Activated CD8-positive, alpha-beta memory T cell treated with anti-CD3 and anti-CD28 coated beads for 48 hours (primary cell): ENCODE measurements around the gene KIF22.
"Not testable (repeated sequence)": the region's sequence is repeated elsewhere in the genome, so short reads cannot be mapped to it uniquely, and the experiment has no call there.

ENCODE experiments used
- DNase-seq, 3 experiments: peaks; one replicate each; pipeline ENCODE4 v3.0.0-alpha.2; 2020; ENCODE audit warnings: low read depth in 2 of 3, low spot score in 2 of 3

Gene KIF22

DNA sequence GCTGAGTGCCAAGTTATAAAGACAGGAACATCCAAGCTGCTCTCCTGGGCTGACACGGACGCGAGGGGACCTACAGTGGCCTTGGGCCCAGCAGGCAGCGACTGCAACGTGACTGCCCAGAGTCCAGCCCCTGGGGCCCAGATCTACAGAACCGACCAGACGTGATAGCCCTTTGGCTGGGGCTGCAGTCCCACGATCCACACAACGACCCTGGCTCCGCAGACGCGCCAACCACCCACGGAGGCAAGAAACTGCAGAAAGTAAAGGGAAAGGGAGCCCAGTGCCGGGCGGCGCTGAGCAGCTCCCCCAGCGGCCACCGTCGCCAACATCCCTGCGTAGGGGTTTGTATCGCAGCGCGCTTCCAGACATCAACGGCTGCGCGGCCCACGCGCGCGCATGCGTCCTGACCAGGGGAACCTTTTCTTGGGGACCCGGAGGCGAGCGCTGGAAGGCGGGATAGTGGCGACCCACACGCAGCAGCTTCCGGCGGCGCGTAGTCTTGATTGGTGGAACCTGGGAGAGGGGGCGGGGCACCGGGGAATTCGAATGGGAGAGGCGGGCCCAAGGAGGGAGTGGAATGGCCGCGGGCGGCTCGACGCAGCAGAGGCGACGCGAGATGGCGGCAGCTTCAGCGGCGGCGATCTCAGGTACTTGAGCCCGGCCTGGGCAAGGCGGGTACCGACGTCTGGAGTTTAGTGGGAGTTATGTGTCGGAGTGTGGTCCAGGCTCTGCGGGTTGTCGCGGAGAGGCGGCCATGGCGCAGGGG lies at the start of gene KIF22:
KIF22 (plus strand) TSS at position 569 of the 766 bp plus-strand sequence; CDS start at position 578, 9 bp downstream.
- DNase-seq, result peak; percentile 99 to 100 (median 100)

DNA sequence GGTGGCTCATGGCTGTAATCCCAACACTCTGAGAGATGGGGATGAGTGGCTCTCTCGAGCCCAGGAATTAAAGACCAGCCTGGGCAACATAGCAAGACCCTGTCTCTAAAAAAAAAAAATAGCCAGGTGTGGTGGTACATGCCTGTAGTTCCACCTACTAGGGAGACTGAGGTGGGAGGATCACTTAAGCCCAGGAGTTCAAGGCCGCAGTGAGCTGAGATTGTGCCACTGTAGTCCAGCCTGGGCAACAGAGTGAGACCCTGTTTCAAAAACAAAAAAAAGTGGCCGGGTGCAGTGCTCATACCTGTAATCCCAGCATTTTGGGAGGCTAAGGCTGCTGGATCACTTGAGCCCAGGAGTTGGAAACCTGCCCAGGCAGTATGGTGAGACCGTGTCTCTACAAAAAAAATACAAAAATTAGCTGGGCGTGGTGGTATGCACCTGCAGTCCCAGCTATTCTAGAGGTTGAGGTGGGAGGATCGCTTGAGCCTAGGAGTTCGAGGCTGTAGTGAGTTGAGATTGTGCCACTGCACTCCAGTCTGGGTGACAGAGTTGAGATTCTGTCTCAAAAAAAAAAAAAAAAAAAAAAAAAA lies 47.8 kb upstream of the KIF22 start:
- no peak for DNase-seq

DNA sequence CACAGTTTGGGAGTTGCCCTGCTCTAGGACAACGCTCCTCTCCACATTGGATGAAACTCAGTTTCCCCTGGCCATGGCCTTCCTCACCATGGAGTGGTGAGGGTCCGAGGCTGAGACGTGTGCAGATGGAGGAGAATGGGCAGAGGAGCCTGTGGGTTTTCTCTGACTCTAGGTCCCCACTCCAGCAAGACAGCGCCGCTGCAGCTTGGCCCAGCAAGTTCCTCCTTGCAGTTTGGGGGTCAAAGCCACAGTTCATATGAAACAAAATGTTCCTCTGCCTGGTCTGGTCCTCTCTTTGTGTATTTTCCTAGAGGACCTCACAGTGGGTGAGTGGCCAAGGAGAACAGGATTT lies 47.1 kb upstream of the KIF22 start:
- no peak for DNase-seq

DNA sequence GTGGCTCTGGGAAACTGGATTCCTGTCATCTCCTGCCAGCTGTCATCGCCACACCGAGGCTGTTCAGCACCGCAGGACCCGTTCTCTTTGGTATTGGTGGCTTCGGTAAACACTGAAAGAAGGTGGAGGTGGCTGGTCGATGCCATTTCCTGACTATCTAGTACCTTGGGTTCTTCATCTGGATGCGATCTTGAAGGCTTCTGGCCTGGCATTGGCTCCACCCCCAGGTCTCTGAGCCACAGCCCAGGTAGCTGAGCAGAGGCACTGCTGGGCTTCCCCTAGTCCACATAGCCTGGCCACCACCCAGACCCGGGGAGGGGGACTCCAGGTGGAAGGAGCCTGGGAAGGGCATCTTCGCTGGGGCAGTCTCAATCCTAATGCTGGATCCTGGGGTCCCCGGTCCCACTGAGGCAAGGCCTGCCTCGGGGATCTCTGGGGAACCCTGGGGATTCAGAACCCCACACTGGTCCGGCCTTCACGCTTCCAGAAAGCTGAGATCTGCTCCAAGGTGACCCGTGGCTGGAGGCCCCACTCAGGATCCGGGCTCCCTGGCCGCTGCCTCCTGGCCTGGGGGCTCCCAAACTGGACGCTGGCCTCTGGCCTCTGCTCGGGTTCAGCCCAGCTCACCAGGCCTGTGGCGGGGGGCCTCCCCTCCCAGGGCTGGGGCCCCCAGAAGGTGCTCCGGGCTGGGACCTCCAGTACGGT lies 46.6 kb upstream of the KIF22 start:
- peak in 1 of 3 experiments; percentile 21 for DNase-seq

DNA sequence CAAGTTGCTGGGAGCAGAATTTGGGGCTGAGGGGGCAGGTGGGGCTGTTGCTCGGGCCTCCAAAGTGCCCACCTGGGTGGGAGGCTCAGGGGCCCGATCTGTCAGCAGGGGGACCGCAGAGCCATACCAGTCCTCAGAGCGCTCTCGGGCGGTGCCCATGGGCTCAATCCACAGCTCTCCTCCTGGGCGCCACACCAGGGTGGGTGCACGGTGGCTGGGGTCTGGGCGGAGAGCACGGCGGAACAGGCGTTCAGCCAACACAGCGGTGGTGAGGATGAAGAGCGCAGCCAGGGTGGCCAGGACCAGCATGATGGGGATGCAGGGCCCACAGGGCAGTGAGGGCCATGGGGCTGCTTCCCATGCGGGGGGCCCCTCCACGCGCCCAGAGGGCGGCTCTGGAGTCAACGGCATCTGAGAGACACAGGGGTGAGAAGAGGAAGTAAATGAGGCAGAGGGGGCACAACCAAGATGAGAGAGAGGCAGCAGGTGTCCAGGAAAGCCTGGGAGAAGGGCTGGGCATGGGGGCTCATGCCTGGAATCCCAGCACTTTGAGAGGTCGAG lies 45.9 kb upstream of the KIF22 start:
- peak in 1 of 3 experiments; percentile 16 for DNase-seq

DNA sequence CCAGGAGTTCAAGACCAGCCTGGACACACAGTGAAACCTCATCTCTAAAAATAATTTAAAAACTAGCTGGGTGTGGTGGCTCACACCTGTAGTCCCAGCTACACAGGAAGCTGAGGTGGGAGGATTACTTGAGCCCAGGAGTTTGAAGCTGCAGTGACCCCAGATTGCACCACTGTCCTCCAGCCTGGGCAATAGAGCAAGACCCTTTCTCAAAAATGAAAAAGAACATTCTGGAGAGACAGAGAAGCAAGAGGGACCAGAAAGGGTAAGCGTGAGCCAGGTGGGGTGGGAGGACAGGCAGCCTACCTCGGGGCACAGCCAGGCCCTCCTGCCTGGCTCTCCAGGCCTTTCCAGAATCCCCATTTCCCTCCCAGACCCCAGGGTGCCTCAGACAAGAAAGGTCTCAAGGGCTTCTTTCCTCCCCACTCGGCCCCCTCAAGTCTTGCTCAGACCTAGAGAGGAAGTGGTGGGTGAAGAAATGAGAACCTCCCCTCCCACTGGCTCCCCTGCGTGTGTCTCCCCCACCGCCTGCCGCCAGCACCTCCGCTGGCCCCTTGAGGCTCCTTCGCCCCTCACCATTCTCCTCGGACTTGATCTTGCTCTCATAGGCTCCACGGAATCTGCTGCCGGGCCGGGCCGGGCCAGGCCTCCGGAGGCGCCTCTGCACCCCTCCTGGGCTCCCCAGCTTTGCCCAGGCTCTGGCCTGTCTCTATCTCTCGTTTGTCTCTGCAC lies 45.3 kb upstream of the KIF22 start:
- DNase-seq, result peak in 1 of 3 experiments; percentile 12

DNA sequence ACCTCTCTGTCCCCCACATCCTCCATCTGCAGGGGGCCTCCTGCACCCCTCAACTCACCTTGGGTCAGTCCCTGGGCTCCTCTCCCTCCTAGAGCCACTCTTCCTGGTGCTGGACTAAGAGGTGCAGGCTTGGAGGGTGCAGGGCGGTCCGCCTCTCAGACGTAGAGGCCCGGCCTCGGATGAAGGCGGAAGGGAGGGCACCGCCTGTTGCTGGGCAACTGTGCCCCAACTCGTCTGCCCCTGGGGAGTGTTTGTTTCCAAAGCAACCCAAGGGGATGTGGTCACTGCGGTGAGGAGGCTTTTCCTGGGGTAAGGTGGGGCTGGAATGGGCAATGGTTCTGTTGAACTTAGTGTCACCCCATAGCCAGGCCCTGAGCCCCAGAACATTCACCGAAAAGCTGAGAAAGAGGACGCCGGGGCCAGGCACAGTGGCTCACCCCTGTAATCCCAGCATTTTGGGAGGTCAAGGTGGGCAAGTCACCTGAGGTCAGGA lies 44.7 kb upstream of the KIF22 start, which contains the start of gene C16orf54:
C16orf54 (minus strand) TSS at position 138 of the 493 bp plus-strand sequence. CDS start 1,039 bp downstream, outside the sequence.
- peak; percentile 73 to 79 (median 76) for DNase-seq

DNA sequence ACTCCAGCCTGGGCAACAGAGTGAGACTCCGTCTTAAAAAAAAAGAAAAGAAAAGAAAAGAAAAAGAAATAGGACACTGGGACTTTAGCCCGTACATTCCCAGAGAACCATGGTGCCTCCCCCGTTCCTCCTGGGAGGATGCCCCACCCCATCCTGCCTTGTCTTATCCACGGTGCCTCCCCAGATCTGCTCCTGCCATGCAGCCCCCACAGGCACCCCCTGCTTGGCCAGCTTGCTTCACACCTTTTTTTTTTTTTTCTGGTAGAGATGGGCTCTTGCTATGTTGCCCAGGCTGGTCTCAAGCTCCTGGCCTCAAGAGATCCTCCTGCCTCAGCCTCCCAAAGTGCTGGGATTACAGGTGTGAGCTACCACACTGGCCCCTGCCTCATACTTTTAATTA lies 44.0 kb upstream of the KIF22 start:
- DNase-seq, result not testable (repeated sequence)

DNA sequence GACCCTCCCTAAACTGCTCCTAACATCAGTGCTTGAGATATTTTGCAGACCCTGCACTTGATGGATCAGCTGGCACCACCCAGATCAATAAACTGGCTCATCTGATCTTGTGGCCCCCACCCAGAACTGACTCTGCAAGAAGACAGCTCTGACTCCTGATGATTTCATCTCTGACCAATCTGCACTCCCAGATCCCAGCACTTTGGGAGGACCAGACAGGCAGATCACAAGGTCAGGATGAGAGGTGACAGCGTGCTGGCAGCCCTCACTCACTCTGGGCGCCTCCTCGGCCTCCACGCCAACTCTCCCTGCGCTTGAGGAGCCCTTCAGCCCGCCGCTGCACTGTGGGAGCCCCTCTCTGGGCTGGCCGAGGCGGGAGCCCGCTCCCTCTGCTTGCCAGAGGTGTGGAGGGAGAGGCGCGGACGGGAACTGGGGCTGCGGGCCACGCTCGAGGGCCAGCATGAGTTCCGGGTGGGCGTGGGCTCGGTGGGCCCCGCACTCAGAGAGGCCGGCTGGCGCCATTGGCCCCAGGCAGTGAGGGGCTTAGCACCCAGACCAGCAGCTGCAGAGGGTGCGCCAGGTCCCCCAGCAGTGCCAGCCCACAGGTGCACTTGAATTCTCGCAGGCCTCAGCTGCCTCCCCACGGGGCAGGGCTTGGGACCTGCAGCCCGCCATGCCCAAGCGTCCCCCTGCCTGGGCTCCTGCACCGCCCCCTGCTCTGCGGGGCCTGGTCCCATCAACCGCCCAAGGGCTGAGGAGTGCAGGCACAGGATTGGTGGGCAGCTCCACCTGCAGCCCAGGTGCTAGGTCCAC lies 42.4 kb upstream of the KIF22 start:
- DNase-seq, result no peak

DNA sequence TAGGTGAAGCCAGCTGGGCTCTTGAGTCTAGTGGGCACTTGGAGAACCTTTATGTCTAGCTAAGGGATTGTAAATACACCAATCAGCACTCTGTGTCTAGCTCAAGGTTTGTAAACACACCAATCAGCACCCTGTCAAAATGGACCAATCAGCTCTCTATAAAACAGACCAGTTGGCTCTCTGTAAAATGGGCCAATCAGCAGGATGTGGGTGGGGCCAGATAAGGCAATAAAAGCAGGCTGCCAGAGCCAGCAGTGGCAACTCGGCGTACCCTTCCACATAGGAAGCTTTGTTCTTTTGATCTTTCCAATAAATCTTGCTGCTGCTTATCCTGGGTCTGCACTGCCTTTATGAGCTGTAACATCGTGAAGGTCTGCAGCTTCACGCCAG lies 41.8 kb upstream of the KIF22 start:
- not testable (repeated sequence) for DNase-seq

DNA sequence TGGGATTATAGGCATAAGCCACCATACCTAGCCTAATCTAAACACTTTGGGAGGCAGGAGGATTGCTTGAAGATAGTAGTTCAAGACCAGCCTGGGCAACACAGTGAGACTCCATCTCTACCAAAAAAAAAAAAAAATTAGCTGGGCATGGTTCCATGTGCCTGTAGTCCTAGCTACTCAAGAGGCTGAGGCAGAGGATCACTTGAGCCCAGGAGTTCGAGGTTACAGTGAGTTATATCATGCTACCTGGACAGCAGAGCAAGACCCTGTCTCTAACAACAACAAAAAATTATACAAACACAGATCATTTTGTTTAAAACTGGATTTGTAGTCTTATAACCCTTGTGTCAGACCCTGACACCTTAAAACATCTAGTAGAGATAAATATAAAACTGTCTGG lies 37.0 kb upstream of the KIF22 start:
- no peak for DNase-seq

DNA sequence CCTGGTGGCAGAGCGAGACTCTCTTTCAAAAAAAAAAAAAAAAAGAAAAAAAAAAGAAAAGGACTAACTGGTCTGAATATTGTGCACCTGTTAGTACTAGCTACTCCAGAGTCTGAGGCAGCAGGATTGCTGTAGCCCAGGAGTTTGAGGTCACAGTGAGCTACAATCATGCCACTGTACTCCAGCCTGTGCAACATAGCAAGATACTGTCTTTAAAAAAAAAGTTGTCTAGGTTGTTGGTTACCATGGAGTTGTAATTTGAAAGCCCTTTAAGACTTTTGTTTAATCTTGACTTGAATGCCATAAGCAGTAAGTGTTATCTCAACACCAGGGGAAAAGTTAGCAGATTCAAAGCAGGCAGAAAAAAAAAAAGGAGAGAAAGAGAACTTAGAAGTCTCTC lies 33.9 kb upstream of the KIF22 start:
- no peak for DNase-seq

DNA sequence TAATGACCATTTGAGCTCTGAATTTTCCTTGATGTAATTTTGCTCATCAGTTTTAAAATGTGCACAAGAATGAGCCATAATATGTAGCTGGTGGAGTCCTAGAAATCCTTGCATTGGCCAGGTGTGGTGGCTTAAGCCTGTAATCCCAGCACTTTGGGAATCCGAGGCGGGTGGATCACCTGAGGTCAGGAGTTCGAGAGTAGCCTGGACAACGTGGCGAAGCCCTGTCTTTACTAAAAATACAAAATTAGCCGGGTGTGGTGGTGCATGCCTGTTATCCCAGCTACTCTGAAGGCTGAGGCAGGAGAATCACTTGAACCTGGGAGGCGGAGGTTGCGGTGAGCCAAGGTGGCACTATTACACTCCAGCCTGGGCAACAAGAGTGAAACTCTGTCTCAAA lies 33.5 kb upstream of the KIF22 start:
- not testable (repeated sequence) for DNase-seq

DNA sequence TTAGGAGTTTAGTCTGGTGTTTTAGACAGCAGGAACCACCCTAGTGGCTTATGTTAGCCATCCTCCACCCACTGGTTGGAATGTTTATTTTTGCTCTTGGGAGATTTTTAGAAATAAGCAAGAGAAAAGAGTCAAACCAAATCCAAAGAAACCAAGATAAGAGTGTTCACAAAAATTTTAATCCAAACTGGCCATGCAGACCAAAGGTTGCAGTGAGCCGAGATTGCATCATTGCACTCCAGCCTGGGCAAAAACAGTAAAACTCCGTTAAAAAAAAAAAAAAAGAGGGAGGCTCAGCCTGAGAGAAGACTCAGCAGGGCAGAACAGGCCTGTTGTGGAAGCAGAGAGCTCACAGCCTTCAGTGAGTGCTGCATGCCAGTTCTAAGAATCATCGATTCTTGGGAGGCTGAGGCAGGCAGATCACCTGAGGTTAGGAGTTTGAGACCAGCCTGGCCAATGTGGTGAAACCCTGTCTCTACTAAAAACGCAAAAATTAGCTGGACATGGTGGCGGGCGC lies 32.5 kb upstream of the KIF22 start:
- DNase-seq, result no peak

DNA sequence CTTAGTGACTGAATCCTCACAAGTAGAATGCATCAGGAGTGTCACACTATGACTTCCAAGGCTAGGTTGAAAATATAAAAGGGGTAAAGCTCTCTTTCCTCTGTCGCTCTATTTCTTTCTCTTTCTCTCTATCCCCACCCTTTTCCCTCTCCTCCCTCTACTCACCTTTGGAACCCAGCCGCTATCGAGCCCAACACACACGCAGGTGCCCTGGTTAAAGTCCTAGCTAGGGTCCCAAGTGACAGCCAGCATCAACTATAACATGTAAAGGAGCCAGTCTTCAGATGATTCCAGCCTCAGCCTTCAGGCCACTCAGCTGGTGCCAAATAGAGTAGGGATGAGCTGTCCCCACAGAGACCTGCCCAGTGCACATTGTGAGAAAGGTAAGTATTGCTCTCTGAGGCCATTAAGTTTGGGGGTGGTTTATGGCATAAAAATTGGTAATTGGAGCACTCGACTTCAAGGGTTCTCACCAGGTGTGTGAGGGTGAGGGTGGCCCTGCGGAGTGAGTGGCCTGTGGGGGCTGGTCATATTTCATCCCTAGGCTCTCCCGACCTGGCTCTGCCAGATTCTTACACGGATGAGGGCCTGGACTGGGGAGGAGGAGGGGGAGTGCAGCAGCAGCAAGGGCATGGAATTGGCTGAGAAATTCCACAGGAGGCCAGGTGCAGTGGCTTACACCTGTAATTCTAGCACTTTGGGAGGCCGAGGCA lies 29.8 kb upstream of the KIF22 start:
- no peak for DNase-seq

DNA sequence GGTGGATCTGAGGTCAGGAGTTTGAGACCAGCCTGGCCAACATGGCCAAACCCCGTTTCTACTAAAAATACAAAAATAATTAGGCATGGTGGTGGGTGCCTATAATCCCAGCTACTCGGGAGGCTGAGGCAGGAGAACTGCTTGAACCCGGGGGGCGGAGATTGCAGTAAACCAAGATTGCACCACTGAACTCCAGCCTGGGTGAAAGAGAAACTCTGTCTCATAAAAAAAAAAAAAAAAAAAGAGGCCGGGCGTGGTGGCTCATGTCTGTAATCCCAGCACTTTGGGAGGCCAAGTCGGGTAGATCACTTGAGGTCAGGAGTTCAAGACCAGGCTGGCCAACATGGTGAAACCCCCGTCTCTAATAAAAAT lies 29.3 kb upstream of the KIF22 start:
- DNase-seq, result not testable (repeated sequence)

DNA sequence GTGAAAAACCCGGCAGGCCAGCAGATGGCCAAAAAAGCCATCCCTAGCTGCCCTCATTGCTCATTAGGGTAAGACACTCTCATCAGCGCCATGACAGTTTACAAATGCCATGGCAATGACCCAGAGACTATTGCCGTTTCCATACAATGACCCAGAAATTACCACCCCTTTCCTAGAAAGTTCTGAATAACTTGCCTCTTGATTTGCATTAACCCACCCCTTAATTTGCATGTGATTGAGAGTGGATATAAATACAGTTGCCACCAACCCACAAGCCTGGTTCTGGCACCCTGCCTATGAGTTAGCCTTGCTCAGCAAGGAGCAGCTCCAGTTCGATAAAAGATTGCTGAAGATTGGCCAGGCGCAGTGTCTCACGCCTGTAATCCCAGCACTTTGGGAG lies 28.7 kb upstream of the KIF22 start:
- DNase-seq, result no peak

DNA sequence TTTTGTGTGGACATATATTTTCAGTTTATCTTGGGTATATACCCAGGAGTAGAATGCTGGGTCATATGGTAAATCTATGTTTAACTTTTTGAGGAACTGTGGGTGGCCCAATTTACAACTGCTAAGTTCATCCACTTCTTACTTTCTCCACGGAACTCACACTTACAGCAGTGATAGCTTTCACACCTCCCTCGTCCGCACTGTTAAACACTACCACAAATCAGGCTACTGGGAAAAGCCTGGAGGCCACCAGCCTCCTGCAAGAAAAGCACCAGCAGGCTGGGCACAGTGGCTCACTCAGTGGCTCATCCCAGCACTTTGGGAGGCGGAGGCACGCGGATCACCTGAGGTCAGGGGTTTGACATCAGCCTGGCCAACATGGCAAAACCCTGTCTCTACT lies 27.2 kb upstream of the KIF22 start:
- DNase-seq, result no peak
